NT2/D1 (cell line): ENCODE measurements around the gene CAMK2B.

ENCODE experiments used
- DNase-seq: peaks from one replicate; pipeline ENCODE4 v3.0.0-alpha.2; 2011; ENCODE audit warnings: low read depth, low spot score
- H3K27me3 ChIP-seq: 2 replicates; pipeline ENCODE4 v1.6.0; 2011; ENCODE audit warnings: mild to moderate bottlenecking; ENCODE audit not compliant: insufficient read length, insufficient read depth
- H3K36me3 ChIP-seq: 2 replicates; pipeline ENCODE4 v1.6.1; 2011; ENCODE audit warnings: mild to moderate bottlenecking, low read length, mixed read lengths; ENCODE audit not compliant: insufficient read depth, insufficient read length
- H3K4me1 ChIP-seq: 2 replicates; pipeline ENCODE4 v1.5.1; 2011; ENCODE audit not compliant: insufficient read depth, insufficient read length
- H3K4me3 ChIP-seq: 2 replicates; pipeline ENCODE4 v1.5.1; 2011; ENCODE audit warnings: low read depth; ENCODE audit not compliant: insufficient read length
- H3K9ac ChIP-seq: 2 replicates; pipeline ENCODE4 v1.6.0; 2011; ENCODE audit warnings: low read depth; ENCODE audit not compliant: insufficient read length
- H3K9me3 ChIP-seq: 2 replicates; pipeline ENCODE4 v1.5.1; 2011; ENCODE audit warnings: mild to moderate bottlenecking, low read length; ENCODE audit not compliant: insufficient read depth
- SUZ12 ChIP-seq: IDR thresholded peaks from 2 replicates; pipeline ENCODE4 v1.6.1; 2011; ENCODE audit not compliant: insufficient read length, insufficient read depth; ENCODE audit errors: extremely low read depth
- YY1 ChIP-seq: IDR thresholded peaks from 2 replicates; pipeline ENCODE4 v1.6.1; 2011; ENCODE audit not compliant: insufficient read length, insufficient read depth
- ZNF274 ChIP-seq: IDR thresholded peaks from 2 replicates; pipeline ENCODE4 v1.6.1; 2011; ENCODE audit warnings: mild to moderate bottlenecking, low read depth, low read length

Gene CAMK2B

DNA sequence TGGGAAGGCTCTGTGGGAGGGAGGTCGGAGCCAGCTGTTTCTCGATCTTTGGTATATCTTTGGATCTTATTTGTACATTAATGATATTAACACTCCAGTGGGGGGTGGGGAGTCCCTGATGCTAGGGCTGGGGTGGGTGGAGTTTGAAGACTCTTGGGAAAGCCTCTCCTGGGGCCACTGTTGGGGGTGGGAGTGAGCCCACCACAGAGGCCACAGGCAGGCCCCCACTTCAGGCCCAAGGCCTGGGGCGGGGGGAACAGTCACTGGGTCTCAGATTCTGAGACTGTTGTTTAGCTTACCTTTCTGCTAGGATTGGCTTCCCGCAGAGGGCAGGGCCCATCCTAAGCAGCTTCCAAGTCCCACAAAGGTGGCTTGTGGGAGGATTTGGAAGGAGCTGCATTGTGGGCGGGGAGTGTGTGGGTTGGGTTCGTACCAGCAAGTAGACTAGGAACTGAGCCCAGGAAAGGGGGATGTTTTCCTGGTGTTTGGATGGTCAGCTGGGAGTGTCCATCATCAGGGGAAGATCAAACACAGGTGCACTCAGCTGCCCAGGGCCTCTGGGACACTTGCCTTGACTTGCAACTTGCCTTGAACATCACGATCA is 112.7 kb downstream of the CAMK2B start:
- TF ChIP-seq SUZ12 (no peak), YY1 (no peak), ZNF274 (no peak)
- no peaks in the 10 kb centered on the region for H3K9me3 ChIP-seq
- H3K4me1 ChIP-seq = peaks cover 25% of the 10 kb centered on the region
- no peak for DNase-seq
- peaks cover 74% of the 10 kb centered on the region for H3K36me3 ChIP-seq
- H3K9ac ChIP-seq = no peak overlapping the region
- no peak overlapping the region for H3K4me3 ChIP-seq
- H3K27me3 ChIP-seq = no peaks in the 10 kb centered on the region

GRCh38 chr7:44212018-44212417 is 113.4 kb downstream of the CAMK2B start:
- Histone ChIP-seq H3K4me3 (no peak overlapping the region), H3K9ac (peak overlapping the region; percentile 17), H3K36me3 (peaks cover 81% of the 10 kb centered on the region), H3K4me1 (peaks cover 25% of the 10 kb centered on the region), H3K9me3 (no peaks in the 10 kb centered on the region), H3K27me3 (no peaks in the 10 kb centered on the region)
- TF ChIP-seq ZNF274 (no peak), YY1 (no peak), SUZ12 (no peak)
- DNase-seq = no peak

- peaks cover 84% of the 10 kb centered on the region for H3K36me3 ChIP-seq
- no peak overlapping the region for H3K4me3 ChIP-seq
- no peak overlapping the region for H3K9ac ChIP-seq
- H3K27me3 ChIP-seq = no peaks in the 10 kb centered on the region
- DNase-seq = no peak
- TF ChIP-seq YY1 = no peak
- TF ChIP-seq SUZ12 = no peak
- TF ChIP-seq ZNF274 = no peak
- no peaks in the 10 kb centered on the region for H3K9me3 ChIP-seq
- peaks cover 21% of the 10 kb centered on the region for H3K4me1 ChIP-seq
Measured at GRCh38 chr7:44211126-44211675, 114.2 kb downstream of the CAMK2B start.

DNA sequence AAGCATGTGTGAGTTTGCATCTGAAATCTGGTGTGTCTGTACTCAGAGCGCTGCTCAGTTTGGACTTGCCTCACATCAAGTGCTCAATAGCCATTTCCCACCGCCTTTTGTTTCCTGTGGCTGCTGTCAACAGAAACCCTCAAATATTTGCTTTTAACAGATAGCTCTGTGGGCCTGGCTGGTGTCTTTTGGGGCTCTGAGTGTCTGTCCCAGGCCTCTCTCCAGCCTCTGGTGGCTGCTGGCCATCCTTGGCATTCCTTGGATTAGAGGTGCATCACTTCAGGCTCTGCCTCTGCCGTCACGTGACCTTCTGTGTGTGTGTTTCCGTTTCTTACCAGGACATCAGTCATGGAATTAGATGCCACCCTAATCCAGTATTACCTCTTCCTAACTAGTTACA is 115.3 kb downstream of the CAMK2B start:
- no peak for DNase-seq

DNA sequence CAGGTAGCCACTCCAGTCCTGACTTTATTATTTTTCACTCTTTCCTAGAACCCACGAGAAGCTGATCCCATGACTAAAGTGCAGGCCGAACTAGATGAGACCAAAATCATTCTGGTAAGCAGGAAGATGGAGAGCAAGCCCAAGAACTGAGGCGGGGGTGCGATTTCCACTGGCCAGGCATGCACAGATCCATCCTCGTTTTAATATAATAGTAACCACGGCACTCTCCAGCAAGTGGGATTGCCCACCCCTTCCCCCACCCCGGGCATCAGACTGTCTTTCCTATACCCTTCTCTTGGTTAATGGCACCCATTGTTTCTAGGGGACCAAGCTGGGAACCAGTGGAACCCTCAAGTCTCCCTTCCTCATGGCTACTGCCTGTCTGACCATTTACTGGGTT is 117.3 kb downstream of the CAMK2B start:
- Histone ChIP-seq H3K4me1 (no peaks in the 10 kb centered on the region), H3K9me3 (no peaks in the 10 kb centered on the region), H3K27me3 (no peaks in the 10 kb centered on the region), H3K4me3 (no peak overlapping the region), H3K36me3 (peaks cover 96% of the 10 kb centered on the region), H3K9ac (no peak overlapping the region)
- TF ChIP-seq ZNF274 = no peak
- TF ChIP-seq SUZ12 = no peak
- no peak for DNase-seq

More for the DNA sequence above, 115.3 kb downstream of the CAMK2B start:
- H3K36me3 ChIP-seq = peaks cover 86% of the 10 kb centered on the region
- no peak overlapping the region for H3K4me3 ChIP-seq
- H3K27me3 ChIP-seq = no peaks in the 10 kb centered on the region
- H3K9ac ChIP-seq = no peak overlapping the region
- no peaks in the 10 kb centered on the region for H3K9me3 ChIP-seq
- no peak for TF ChIP-seq YY1
- no peak for TF ChIP-seq SUZ12
- no peak for TF ChIP-seq ZNF274
- peaks cover 13% of the 10 kb centered on the region for H3K4me1 ChIP-seq

- no peak for DNase-seq
- TF ChIP-seq SUZ12 (no peak), ZNF274 (no peak), YY1 (no peak)
- no peaks in the 10 kb centered on the region for H3K27me3 ChIP-seq
- peaks cover 79% of the 10 kb centered on the region for H3K36me3 ChIP-seq
- no peak overlapping the region for H3K9ac ChIP-seq
- H3K9me3 ChIP-seq = no peaks in the 10 kb centered on the region
- H3K4me3 ChIP-seq = no peak overlapping the region
- H3K4me1 ChIP-seq = no peaks in the 10 kb centered on the region
Measured at GRCh38 chr7:44206008-44206407, 119.4 kb downstream of the CAMK2B start.

DNA sequence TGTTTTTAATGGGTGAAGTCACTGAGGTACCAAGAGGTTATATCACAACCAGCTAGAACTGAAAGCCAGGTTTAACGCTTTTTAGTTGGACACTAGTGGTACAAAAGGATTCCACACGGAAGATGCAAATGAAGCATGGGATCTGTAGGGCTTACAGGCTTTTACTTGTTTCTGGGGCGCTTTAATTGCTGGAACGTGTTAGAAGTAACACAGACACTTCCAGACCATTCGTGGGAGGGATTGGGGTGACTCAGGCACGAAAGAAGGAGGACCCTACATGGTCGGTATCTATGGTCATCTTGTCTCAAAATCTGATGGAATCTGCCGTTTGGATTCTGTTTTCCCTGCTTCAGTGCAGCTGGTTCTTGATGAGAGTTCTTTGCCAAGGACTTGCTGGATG is 123.6 kb downstream of the CAMK2B start:
- no peak for DNase-seq
- Histone ChIP-seq H3K27me3 (no peaks in the 10 kb centered on the region), H3K9ac (peak overlapping the region; percentile 99), H3K9me3 (no peaks in the 10 kb centered on the region), H3K4me1 (no peaks in the 10 kb centered on the region), H3K36me3 (peaks cover 37% of the 10 kb centered on the region), H3K4me3 (peak overlapping the region; percentile 98)
- TF ChIP-seq YY1 (no peak), ZNF274 (no peak), SUZ12 (no peak)
